GM06990 (cell line): ENCODE results near the gene CFAP69.
A peak's percentile ranks its signal among the peaks of the same experiment; 100 is the strongest.

Experiments
- DNase-seq: peaks from one replicate; pipeline ENCODE4 v3.0.0-alpha.2; 2011; ENCODE audit not compliant: insufficient read length; ENCODE audit errors: extremely low read depth
- H3K27me3 ChIP-seq: replicated peaks from 2 replicates; pipeline ENCODE4 v1.6.0; 2011; ENCODE audit warnings: low read length; ENCODE audit not compliant: control insufficient read depth, insufficient read depth
- H3K36me3 ChIP-seq: 2 replicates; pipeline ENCODE4 v1.5.1; 2011; ENCODE audit warnings: low read length; ENCODE audit not compliant: control insufficient read depth, insufficient read depth
- H3K4me3 ChIP-seq: replicated peaks from 2 replicates; pipeline ENCODE4 v1.5.1; 2011; ENCODE audit warnings: low read depth, mild to moderate bottlenecking, control low read depth, low read length
- TF ChIP-seq, protein P1 (sequence below): IDR thresholded peaks from 2 replicates; pipeline ENCODE4 v1.5.1; 2011; ENCODE audit warnings: low read length, control low read depth, mild to moderate bottlenecking, inconsistent platforms; ENCODE audit not compliant: insufficient read depth, poor library complexity, severe bottlenecking

Gene CFAP69, protein sequence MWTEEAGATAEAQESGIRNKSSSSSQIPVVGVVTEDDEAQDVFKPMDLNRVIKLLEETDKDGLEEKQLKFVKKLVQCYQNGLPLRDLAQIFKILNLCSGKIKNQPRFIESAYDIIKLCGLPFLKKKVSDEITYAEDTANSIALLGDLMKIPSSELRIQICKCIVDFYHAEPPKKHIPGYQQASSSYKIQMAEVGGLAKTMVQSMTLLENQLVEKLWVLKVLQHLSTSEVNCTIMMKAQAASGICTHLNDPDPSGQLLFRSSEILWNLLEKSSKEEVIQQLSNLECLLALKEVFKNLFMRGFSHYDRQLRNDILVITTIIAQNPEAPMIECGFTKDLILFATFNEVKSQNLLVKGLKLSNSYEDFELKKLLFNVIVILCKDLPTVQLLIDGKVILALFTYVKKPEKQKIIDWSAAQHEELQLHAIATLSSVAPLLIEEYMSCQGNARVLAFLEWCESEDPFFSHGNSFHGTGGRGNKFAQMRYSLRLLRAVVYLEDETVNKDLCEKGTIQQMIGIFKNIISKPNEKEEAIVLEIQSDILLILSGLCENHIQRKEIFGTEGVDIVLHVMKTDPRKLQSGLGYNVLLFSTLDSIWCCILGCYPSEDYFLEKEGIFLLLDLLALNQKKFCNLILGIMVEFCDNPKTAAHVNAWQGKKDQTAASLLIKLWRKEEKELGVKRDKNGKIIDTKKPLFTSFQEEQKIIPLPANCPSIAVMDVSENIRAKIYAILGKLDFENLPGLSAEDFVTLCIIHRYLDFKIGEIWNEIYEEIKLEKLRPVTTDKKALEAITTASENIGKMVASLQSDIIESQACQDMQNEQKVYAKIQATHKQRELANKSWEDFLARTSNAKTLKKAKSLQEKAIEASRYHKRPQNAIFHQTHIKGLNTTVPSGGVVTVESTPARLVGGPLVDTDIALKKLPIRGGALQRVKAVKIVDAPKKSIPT

DNA sequence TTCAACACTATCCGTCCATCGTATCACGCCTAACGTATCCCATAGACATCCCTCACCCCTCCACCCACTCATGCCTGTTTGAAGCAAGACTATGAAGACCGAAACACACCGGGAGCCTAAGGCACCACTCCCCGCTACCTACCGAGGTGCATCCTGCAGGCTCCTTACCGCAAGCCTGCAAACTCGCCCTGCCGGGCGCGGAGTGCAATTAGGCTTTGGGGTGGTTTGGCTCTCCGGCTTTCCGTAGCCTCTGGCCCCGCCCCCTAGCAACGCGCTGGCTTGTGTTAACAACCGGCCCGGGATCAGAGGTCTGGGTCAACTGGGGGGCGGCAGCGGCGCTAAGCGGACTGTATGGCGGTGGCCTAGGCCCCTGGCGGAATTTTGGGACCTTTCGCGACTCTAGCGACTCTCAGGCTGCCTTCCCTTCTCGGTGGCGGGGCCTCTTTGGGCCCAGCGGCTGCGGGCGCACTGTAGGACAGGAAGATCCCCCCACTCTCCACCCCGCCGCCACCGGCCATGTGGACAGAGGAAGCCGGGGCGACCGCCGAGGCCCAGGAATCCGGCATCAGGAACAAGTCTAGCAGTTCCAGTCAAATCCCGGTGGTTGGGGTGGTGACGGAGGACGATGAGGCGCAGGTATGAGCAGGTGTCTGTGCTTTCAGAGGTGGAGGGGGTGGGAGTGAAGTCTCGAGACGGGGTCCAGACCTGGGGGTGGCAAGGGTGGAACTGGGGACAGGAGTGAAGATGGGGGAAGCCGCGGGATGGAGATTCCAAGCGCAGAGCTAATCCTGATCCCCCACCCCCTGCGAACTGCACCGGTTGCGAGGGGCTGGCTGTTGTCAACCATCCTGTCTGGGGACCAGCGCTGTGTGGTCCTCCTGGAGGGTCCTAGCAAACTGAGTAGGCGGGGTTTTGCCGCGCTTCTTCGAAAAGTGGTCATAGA, at the start of gene CFAP69:
TSS of gene CFAP69 (plus strand) at position 266 of the 943 bp plus-strand sequence. CDS start at position 517, 251 bp downstream.
- Histone ChIP-seq H3K27me3 (no peaks in the 10 kb centered on the region), H3K4me3 (peak within 1 kb of the TSS; percentile 77), H3K36me3 (no peaks in the 10 kb centered on the region)
- peak; percentile 86 for DNase-seq
- TF ChIP-seq, protein P1, sequence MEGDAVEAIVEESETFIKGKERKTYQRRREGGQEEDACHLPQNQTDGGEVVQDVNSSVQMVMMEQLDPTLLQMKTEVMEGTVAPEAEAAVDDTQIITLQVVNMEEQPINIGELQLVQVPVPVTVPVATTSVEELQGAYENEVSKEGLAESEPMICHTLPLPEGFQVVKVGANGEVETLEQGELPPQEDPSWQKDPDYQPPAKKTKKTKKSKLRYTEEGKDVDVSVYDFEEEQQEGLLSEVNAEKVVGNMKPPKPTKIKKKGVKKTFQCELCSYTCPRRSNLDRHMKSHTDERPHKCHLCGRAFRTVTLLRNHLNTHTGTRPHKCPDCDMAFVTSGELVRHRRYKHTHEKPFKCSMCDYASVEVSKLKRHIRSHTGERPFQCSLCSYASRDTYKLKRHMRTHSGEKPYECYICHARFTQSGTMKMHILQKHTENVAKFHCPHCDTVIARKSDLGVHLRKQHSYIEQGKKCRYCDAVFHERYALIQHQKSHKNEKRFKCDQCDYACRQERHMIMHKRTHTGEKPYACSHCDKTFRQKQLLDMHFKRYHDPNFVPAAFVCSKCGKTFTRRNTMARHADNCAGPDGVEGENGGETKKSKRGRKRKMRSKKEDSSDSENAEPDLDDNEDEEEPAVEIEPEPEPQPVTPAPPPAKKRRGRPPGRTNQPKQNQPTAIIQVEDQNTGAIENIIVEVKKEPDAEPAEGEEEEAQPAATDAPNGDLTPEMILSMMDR = peak; percentile 13

DNA sequence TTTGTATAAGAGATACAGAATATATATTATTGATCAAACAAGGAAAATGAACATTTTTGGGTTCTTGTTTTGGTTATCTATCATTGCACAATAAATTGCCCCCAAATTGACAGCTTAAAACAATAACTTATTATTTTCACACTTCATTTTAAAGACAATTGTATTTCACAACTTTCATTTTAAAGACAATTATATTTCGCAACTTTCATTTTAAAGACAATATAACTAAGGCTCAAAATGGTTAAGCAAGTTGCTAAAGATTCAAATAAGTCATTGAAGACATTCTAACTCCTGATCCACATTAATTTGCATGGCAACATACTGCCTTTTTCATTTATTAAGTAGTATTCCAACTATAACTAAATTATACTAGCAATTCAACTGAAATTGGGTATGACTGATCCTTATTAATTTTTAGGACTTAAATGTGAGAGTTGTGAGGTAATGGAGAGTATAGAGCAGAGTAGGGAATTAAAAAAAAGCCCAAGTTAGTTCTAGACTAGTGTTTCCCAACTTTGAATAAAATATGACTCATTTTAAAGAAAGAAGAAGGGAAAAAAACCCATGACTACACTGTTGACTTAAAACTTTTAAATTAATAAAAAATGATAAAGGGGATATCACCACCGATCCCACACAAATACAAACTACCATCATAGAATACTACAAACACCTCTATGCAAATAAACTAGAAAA, 43.3 kb upstream of the CFAP69 start:
- TF ChIP-seq, protein P1 = no peak

DNA sequence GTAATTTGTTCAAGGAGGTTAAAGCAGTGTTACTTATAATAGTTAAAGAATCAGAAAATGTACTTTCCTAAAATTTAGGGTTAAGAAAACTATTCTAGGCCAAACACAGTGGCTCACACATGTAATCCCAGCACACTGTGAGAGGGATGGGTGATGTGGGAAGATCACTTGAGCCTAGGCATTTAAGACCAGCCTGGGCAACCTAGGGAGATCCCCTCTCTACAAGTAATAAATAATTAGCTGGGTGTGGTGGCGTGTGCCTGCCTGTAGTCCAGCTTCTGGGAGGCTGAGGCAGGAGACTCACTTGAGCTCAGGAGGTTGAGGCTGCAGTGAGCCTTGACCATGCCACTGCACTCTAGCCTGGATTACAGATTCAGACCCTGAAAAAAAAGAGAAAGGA, 37.0 kb upstream of the CFAP69 start:
- H3K4me3 ChIP-seq = no peak overlapping the region
- H3K27me3 ChIP-seq = no peaks in the 10 kb centered on the region; the same call in 1 of the 2 replicates
- DNase-seq = no peak
- TF ChIP-seq, protein P1 = no peak
- no peaks in the 10 kb centered on the region for H3K36me3 ChIP-seq

More for the DNA sequence above, 43.3 kb upstream of the CFAP69 start:
- DNase-seq = no peak
- H3K4me3 ChIP-seq = no peak overlapping the region
- H3K27me3 ChIP-seq = no peaks in the 10 kb centered on the region
- no peaks in the 10 kb centered on the region for H3K36me3 ChIP-seq

DNA sequence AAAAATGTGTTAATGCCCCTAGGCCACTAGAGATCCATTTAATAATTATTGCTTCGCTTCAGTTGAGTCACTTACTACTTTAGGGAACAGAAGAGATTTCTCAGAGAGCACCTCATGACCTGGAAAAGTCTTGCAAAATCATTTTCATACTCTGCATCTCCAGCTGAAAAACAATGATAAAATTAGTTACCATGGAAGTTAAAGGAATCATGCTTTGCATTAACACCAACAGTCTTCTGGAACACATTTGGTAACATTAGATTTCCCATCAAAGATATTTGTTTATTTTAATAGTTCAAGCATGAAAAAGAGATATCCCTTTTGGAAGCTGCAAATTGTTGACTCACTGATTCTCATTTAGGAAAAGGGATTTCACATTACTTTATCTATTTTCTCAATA, 35.2 kb upstream of the CFAP69 start:
- TF ChIP-seq, protein P1 = no peak
- H3K27me3 ChIP-seq = no peaks in the 10 kb centered on the region; the same call in 1 of the 2 replicates
- DNase-seq = no peak
- H3K36me3 ChIP-seq = no peaks in the 10 kb centered on the region
- H3K4me3 ChIP-seq = no peak overlapping the region
